ENCODE data around the gene MAU2.
"Not testable (repeated sequence)": the region's sequence is repeated elsewhere in the genome, so short reads cannot be mapped to it uniquely, and the experiment has no call there.

MAU2 gene

DNA sequence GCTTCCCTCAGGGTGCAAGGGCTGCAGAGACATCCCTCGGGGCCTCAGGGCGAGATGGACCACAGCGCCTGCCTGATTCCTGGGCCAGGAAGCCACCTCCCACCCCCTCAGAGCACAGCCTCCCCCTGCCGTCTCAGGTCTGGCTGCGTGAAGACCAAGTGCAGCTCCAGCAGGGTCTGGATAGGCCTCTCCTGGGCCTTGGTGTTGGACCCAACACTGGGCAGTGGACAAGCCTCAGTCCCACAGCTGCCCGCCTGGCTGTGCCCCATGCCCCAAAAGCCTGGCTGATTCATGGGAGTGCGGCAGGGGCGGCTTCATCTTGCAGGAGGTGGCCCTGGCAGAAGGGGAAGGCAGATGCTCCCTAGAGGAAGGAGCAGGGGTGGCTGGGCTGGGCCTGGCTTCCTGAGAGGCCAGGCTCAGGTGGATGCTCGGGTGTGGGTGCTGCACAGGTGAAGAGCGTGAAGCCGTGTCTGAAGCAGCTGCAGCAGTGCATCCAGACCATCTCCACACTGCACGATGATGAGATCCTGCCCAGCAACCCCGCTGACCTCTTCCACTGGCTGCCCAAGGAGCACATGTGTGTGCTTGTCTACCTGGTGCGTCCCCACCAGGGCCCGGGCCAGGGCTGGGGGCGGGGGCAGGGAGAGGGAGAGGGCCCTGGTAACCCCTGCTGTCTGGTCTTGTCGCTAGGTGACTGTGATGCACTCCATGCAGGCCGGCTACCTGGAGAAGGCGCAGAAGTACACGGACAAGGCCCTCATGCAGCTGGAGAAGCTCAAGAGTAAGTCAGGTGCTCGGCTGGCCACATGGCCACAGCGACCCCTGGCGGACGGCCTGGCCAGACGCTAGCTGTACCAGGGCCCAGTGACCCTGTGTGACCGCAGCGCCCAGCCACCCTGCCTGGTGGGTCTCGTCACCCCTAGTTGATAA is 21.7 kb downstream of the MAU2 start:
- intact Hi-C loops (cut with DNase I): no loop called here
- DNase-seq: peak; percentile 19 to 81 (median 56)

DNA sequence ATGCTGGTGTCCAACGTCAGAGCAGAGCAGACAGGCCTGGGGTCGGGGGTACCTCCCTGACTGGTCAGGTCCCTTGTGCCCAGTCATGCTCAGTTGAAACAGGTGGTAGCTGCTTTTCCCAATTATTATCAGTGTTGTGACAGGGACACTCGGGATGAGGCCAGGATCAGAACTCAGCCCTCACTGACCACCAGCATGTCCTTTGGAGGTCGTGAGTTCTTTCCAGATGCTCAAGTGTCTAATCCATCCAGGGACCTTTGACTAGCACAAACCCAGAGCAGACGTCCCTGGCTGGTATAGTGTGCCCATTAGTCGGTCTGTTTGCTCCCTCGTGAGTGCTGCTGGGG is 22.4 kb downstream of the MAU2 start:
- intact Hi-C loops (cut with DNase I): no loop called here
- DNase-seq: no peak

DNA sequence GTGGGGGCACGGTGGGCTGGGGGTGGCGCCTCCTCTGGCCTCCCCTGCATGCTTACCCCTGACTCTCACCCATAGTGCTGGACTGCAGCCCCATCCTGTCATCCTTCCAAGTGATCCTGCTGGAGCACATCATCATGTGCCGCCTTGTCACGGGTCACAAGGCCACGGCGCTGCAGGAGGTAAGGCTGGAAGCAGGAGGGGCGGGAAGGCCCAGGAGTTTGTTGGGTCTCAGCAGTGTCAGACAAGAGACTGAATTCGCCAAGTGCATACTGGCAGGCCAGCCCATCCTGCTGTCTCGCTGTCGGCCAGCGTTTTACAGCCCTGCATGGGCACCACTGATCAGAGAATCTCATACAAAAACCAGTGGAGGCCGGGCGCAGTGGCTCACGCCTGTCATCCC is 23.1 kb downstream of the MAU2 start:
- DNase-seq: no peak
- intact Hi-C loops (cut with DNase I): no loop called here

DNA sequence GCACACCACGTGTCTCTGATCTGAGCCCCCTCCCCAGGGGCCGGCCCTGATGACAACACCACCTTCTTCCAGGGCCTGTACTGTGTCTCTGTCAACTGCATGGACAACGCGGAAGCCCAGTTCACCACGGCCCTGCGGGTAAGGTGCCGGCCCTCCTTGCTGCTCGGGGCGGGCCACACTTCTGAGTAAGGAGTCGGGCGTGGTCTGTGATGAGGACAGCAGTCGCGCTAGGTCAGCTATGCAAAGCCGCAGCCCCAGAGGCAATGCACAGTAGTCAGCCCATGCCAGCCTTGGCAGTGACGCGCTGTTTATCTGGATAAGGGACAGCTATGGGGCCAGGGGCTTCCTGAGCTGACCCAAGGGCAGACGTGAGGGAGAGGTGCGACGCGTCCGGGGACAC is 24.6 kb downstream of the MAU2 start:
- no peak for DNase-seq
- intact Hi-C loops (cut with DNase I): no loop called here

DNA sequence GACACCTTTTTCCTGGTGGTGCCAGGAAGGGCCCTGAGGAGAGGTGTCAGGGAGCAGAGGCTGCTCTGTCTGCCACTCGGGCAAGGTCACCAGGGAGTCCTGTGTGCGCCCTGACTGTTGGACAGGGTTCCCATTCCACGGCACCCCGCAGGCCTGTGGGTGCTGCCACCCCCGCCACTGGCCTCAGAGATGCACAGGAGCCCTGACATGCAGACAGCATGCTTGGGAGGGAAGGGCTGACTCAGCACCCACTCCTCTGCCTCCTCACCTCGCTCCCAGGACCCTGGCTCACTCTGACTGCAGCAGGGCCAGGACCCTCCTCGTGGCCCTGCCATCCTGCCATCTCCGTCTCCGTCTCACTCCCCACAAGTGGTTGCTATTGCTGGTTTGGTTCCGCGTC is 25.3 kb downstream of the MAU2 start:
- DNase-seq: no peak
- intact Hi-C loops (cut with DNase I): no loop called here

DNA sequence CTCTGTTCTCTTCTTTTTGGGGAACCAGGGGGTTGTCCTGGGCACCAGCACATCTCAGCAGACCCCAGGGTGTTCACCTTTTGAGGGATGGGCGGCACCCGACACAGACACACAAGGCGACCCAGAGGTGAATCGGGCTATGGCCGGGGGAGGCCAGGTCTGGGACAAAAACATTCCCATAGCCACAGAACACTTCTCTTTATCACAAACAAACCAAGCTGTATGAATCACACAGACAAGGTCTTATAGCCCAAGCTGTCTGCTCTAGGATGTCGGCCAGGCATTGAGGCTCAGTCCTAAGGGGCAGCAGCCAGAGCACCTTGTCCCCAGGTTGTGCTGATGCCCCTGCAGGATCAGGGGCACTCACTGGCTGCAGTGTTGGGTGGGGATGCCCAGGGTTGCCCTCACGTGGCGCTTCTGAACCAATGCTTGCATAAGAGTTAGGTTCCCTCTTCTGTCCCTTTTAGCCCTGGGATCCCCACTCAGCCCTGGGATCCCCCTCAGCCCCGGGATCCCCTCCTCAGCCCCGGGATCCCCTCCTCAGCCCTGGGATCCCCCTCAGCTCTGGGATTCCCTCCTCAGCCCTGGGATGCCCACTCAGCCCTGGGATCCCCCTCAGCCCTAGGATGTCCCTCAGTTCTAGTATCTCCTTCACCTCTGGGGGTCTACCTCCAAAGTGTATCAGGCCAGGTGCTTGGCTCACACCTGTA is 26.9 kb downstream of the MAU2 start:
- intact Hi-C loops (cut with DNase I): no loop called here
- no peak for DNase-seq

DNA sequence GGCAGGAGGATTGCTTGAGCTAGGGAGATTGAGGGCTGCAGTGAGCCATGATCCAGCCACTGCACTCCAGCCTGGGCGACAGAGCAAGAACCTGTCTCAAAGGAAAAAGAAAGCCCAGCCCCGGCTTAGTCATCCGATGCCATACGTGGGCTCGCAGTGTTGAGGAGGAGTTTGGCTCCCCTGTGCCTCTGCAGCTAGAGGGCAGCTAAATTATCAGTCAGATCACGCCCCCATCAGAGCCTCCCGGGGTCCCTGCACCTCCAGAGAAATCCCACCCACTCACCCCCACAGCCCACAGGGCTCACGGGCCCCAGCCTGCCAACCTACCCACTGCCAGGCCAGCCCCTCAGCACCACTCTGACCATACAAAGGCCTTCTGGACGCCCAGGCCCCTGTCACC is 27.6 kb downstream of the MAU2 start:
- DNase-seq: peak in 40 of 42 donors; percentile 24 to 87 (median 59)
- intact Hi-C loops (cut with DNase I): no loop called here

DNA sequence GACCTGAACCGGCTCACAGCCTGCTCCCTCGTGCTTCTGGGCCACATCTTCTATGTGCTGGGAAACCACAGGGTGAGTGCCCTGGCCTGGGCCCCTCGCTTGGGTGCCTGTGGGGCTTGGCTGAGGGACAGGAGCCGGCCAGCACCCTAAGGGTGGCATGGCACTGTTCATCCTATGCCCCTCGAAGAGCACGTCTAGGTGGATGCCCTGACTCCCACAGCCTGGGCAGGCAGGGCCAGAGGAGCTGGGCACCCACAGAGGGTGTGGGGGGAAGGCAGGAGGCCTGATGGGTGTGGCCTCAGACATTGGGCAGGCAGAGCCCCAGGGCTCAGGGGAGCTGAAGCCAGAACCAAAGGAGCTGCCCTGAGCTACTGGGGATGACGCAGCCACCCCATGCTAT is 28.7 kb downstream of the MAU2 start:
- intact Hi-C loops (cut with DNase I): no loop called here

DNA sequence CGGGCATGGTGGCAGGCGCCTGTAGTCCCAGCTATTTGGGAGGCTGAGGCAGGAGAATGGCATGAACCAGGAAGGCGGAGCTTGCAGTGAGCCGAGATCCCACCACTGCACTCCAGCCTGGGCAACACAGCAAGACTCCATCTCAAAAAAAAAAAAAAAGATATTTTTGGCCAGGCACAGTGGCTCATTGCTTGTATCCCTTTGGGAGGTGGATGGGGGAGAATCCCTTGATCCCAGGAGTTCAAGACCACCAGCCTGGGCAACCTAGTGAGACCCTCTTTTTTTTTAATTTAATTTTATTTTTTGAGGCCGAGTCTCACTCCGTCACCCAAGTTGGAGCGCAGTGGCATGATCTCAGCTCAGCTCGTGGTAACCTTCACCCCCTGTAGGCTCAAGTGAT is 30.1 kb downstream of the MAU2 start:
- intact Hi-C loops (cut with DNase I); DNase-seq: not testable (repeated sequence)

More for the DNA sequence above, 28.7 kb downstream of the MAU2 start:
- DNase-seq: no peak

DNA sequence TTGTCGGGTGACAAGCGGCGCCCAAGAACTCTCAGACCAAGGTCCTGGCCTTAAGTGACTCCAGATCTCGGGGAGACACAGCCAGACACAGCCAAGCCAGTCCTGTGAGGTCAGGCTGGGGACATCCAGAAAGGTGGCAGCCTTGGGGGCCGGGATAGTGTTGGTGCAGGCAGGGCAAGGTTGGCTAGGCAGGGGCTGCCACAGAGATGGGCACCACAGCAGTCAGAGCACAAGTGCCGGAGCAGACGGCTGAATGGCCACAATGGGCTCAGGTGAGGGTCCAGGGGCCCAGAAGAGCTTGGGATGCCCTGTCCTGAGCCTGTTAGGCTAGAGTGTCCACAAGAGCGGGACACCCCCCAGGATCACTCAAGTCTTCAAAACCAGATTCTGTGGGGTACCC is 32.2 kb downstream of the MAU2 start:
- intact Hi-C loops (cut with DNase I): no loop called here
- no peak for DNase-seq

DNA sequence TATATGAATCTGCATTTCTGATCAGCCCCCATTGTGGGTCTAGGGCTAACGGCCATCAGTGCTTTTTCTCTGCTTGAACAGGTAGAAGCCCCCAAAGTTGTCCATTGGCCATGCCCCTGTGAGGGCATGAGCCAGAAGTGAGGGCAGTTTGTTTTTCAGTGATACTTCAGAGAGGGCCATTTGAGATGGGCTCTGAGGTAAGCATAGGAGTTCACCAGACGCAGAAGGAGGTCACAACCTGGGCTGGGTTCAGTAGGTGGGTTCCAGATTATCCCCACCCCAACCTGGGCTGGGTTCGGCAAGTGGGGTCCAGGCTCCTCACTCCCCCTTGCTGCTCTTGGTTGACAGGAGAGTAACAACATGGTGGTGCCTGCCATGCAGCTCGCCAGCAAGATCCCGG is 33.4 kb downstream of the MAU2 start:
- DNase-seq: no peak
- intact Hi-C loops (cut with DNase I): no loop called here

DNA sequence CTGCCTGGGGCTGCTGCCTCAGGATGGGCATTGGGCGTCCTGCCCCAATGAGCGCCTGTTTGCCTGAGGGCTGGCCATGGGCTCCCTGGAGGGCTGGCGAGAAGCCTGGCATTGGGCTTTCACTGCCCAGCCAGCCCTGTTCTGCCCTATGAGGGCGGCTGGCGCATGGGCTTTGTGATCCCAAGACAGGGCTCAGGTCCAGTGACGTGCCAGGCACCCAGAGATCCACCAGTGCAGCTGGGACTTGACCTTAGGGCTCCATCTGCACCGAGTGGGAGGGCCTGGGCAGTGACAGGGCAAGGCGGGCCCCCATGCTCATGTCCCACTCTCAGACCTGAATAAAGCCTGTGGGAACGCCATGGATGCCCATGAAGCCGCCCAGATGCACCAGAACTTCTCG is 34.3 kb downstream of the MAU2 start:
- peak in 1 of 42 donors; percentile 40 for DNase-seq
- intact Hi-C loops (cut with DNase I): no loop called here

DNA sequence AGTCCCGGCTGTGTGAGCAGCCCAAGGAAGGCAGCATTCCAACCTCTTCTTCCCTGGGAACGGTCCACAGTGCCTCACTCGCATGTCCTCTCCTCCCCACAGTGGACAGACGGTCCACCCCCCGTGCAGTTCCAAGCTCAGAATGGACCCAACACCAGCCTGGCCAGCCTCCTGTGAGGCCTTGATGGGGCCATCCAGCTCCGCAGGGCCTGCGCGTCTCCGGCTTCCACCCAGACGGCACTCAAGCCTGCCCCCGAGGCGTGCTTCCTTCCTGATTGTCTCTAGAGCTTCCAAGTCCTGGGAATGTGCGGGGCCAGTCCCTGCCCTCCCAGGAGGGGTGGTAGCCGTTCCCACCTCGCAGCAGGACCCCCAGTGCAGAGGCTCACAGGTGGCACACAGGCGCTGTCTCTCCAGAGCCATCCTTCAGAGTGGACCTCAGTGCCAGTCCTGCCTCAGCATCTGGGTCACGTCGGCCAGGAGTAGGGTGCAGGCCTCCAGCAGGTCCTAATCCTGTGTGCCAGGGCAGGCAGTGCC is 35.0 kb downstream of the MAU2 start:
- intact Hi-C loops (cut with DNase I): no loop called here
- DNase-seq: no peak

DNA sequence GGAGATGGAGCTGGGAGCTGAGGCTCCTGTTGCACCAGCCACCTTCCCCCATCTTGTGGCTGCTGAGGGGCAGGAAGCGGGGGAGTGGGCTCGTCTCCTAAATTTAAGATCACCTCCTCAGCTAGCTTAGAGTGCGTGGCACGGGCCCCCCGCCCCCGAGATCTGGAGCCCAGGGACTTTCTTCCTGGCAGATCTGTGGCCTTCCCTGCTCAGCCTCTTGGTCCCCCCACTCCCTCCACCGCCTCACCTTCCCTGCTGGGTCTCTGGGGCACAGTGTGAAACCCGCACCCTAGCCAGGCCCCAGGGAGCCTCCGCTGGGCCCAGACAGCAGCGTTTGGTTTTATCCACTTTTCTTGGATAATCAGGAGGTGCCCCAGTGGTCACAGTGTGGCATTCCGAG is 35.9 kb downstream of the MAU2 start:
- DNase-seq: no peak
- intact Hi-C loops (cut with DNase I): no loop called here

DNA sequence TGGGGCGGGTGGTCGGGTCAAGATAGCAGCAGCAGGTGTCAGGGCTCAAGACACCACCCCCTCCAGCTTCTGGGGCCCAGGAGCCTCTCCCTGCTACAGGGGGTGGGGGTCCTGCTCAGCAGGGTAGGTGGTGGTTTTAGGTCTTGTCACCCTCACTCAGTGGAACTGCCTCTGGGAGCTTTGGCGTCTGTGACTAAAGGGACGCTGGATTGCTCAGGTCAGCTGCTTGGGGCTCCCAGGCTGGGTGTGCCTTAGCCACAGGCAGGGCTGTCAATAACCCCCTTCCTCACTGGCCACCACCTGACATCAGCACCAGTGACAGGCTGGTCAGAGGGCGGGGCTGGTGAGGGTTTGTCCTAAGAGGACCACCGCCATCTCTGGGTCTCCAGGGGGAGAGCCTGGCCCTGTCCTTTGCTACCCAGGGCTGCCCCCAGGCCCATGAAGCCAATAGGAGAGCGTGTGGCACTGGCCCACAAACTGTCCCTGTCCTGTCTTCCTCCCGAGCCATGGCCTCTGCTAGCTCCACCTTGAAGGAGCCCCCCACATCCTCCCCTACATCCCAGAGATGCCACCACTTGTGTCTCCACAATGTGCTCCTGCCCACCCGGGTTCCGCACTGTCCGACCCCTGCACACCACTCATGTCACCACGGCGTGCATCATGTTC is 36.4 kb downstream of the MAU2 start:
- DNase-seq: no peak
- intact Hi-C loops (cut with DNase I): no loop called here

DNA sequence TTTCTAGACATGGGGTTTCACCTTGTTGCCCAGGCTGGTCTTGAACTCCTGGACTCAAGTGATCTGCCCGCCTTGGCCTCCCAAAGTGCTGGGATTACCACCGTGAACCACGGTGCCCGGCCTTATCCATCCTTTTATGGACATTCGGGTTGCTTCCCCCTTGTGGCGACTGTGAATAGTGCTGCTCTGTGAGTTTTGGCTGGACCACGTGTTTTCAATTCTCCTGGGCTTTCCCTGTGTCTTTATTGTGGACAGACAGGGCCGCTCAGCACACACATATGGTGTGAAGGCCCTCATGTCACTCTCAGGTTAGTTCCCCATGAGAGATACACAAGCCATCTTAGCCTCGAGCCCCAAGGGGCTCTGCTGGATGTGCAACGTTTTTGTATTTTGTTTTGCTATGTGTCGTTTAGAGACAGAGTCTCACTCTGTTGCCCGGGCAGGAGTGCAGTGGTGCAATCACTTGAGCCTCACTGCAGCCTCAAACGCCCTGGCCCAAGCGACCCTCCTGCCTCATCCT is 40.5 kb downstream of the MAU2 start:
- peak; percentile 37 to 89 (median 72) for DNase-seq
- intact Hi-C loops (cut with DNase I): no loop called here

DNA sequence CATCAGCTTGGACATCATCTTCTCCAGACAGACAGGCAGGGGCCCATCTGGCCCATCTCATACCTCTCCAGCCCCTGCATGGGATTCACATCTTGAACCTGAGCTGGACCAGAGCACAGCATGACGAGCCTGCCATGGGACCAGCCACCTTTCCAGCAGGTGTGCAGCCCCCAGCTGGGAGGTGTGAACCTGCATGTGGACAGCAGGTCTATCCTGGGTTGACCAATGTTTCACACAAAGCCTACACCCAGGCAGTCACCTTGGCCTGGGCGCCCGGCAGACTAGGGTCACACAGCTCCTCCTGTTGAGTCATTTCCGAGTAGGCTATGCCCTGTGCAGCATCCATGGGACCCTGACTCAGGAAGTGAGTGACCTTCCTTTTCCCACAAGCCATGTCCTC is 41.4 kb downstream of the MAU2 start:
- no peak for DNase-seq
- intact Hi-C loops (cut with DNase I): no loop called here

DNA sequence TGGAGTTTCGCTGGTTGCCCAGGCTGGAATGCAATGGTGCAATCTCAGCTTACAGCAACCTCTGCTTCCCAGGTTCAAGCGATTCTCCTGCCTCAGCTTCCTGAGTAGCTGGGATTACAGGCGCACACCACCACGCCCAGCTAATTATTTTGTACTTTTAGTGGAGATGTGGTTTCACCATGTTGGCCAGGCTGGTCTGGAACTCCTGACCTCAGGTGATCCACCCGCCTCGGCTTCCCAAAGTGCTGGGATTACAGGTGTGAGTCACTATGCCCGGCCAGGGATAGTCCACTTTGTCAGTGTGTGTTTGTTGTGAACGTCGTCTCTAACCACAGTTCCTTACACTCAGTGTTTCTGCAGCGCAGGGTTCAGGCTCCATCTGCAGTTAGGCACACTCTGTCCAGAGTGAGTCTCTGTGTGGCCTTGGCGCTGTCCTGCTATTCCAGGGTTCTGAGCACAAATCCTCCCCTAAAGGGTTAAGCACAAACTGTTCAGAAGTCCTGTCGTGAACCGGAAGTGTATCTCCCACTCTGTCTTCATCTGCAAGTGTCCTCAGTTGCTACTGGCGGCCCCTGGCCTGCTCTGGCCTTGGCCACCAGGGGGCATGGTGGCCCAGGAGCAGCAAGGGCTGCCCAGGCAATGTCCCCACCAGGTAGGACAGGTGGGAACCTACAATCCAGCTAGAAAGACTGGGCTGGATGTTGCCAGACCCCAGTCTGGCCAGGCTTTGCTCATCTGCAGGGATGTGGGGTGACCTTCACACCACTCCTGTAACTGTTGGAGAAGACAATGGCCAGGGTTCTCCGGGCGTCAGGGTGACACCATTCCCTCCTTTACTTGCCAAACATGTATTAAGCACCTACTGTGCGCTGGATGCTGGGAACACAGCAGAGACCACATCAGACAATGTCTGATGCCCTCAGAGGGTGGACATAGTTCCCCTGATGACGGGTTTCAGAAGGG is 46.1 kb downstream of the MAU2 start:
- intact Hi-C loops (cut with DNase I): loop anchor here (5.0 kb wide), 1 partner anchor 121 kb away; no protein-coding TSS in a partner anchor
- DNase-seq: peak; percentile 21 to 77 (median 57)
